Measurements from ENCODE around the gene SEL1L3.

The SEL1L3 gene

GRCh38 chr4:25786497-25787065 is 76.2 kb downstream of the SEL1L3 start:
- DNase-seq, result no peak

GRCh38 chr4:25783943-25784342 is 78.8 kb downstream of the SEL1L3 start:
- DNase-seq, result no peak

- DNase-seq, result no peak
Observed at GRCh38 chr4:25783126-25783525, 79.7 kb downstream of the SEL1L3 start.

- no peak for DNase-seq
Observed at GRCh38 chr4:25782482-25782881, 80.3 kb downstream of the SEL1L3 start.

- DNase-seq, result no peak
Observed at GRCh38 chr4:25779021-25779420, 83.8 kb downstream of the SEL1L3 start.

GRCh38 chr4:25776795-25777194 is 86.0 kb downstream of the SEL1L3 start:
- no peak for DNase-seq

- no peak for DNase-seq
Observed at GRCh38 chr4:25775166-25775565, 87.6 kb downstream of the SEL1L3 start.

- no peak for DNase-seq
Observed at GRCh38 chr4:25773358-25773757, 89.4 kb downstream of the SEL1L3 start.

- no peak for DNase-seq
Observed at GRCh38 chr4:25771672-25772071, 91.1 kb downstream of the SEL1L3 start.

- DNase-seq, result no peak
Observed at GRCh38 chr4:25770847-25771246, 91.9 kb downstream of the SEL1L3 start.

GRCh38 chr4:25769251-25769650 is 93.5 kb downstream of the SEL1L3 start:
- DNase-seq, result no peak

- no peak for DNase-seq
Observed at GRCh38 chr4:25767877-25768725, 94.7 kb downstream of the SEL1L3 start.

- no peak for DNase-seq
Observed at GRCh38 chr4:25760518-25761157, 102.2 kb downstream of the SEL1L3 start.

GRCh38 chr4:25760048-25760447 is 102.7 kb downstream of the SEL1L3 start:
- DNase-seq, result no peak

- no peak for DNase-seq
Observed at GRCh38 chr4:25759101-25759500, 103.7 kb downstream of the SEL1L3 start.

- no peak for DNase-seq
Observed at GRCh38 chr4:25757452-25757851, 105.3 kb downstream of the SEL1L3 start.

- DNase-seq, result no peak
Observed at GRCh38 chr4:25756503-25756902, 106.3 kb downstream of the SEL1L3 start.

GRCh38 chr4:25755911-25756310 is 106.9 kb downstream of the SEL1L3 start:
- DNase-seq, result no peak

GRCh38 chr4:25753239-25753638 is 109.5 kb downstream of the SEL1L3 start:
- DNase-seq, result no peak

GRCh38 chr4:25750874-25751273 is 111.9 kb downstream of the SEL1L3 start:
- no peak for DNase-seq

- no peak for DNase-seq
Observed at GRCh38 chr4:25749150-25749794, 113.5 kb downstream of the SEL1L3 start.

GRCh38 chr4:25743971-25744370 is 118.8 kb downstream of the SEL1L3 start:
- DNase-seq, result no peak

- no peak for DNase-seq
Observed at GRCh38 chr4:25729564-25729963, 133.2 kb downstream of the SEL1L3 start.

Measured in T-helper 1 cell (primary cell).